HFF-Myc (cell line): Measurements from ENCODE around the gene TET2.
"Not testable (repeated sequence)": the region's sequence is repeated elsewhere in the genome, so short reads cannot be mapped to it uniquely, and the experiment has no call there.

Experiments
- DNase-seq: peaks from one replicate; pipeline ENCODE4 v3.0.0-alpha.2; 2011; ENCODE audit warnings: low read depth; ENCODE audit errors: extremely low read depth
- H3K4me3 ChIP-seq: replicated peaks from 2 replicates; pipeline ENCODE4 v1.5.1; 2011; ENCODE audit warnings: low read depth, mild to moderate bottlenecking, control low read depth, low read length
- TF ChIP-seq, protein P1 (sequence below): IDR thresholded peaks from 2 replicates; pipeline ENCODE4 v1.5.1; 2012; ENCODE audit warnings: mild to moderate bottlenecking, low read depth, low read length, control low read depth; ENCODE audit errors: missing control alignments

The TET2 gene

DNA sequence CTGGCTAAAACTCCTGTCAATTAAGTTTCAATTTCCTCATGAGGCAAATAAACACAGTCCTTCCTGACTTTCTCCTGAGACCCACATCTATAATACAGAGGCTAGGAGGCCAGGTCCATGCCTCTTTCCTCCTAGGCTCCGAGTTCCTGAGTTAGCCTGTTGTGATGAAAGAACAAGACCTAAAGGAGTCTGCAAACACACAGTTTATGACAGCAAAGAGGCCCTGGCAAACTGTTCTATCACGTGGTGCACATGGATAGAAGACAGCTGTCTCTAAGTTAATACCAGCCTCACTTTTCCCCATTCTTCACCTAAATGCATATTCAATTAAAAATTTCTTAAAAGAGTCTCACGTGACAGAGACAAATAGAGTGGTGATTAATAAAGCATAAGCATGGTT is 145.2 kb downstream of the TET2 start:
- TF ChIP-seq, protein P1, sequence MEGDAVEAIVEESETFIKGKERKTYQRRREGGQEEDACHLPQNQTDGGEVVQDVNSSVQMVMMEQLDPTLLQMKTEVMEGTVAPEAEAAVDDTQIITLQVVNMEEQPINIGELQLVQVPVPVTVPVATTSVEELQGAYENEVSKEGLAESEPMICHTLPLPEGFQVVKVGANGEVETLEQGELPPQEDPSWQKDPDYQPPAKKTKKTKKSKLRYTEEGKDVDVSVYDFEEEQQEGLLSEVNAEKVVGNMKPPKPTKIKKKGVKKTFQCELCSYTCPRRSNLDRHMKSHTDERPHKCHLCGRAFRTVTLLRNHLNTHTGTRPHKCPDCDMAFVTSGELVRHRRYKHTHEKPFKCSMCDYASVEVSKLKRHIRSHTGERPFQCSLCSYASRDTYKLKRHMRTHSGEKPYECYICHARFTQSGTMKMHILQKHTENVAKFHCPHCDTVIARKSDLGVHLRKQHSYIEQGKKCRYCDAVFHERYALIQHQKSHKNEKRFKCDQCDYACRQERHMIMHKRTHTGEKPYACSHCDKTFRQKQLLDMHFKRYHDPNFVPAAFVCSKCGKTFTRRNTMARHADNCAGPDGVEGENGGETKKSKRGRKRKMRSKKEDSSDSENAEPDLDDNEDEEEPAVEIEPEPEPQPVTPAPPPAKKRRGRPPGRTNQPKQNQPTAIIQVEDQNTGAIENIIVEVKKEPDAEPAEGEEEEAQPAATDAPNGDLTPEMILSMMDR: no peak
- H3K4me3 ChIP-seq: no peak overlapping the region
- no peak for DNase-seq

DNA sequence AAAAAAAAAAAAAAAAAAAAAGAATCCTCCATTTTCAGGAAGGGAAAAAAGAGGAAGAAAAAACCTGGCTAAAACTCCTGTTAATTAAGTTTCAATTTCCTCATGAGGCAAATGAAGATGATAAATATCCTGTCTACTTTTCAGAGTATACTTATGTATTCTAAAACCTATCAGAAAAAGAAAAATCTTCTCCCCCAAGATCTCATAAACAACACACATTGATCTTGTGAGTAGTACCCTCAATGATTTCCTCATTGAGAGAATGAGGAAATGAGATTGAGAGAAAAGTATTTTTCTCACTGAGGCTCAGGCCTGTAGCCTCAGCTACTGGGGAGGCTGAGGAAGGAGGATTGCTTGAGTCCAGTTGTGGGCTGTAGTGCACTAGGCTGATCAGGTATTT is 146.7 kb downstream of the TET2 start:
- no peak overlapping the region for H3K4me3 ChIP-seq
- TF ChIP-seq, protein P1: no peak
- DNase-seq: no peak

DNA sequence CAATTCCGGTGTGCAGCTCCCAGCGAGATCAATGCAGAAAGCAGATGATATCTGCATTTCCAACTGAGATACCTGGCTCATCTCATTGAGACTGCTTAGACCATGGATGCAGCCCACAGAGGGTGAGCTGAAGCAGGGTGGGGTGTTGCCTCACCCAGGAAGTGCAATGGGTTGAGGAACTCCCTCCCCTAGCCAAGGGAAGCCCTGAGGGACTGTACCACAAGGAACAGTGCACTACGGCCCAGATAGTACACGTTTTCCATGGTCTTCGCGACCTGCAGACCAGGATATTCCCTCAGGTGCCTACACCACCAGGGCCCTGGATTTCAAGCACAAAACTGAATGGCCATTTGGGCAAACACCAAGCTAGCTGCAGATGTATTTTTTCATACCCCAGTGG is 150.0 kb downstream of the TET2 start:
- H3K4me3 ChIP-seq: no peak overlapping the region
- no peak for DNase-seq
- TF ChIP-seq, protein P1: no peak

DNA sequence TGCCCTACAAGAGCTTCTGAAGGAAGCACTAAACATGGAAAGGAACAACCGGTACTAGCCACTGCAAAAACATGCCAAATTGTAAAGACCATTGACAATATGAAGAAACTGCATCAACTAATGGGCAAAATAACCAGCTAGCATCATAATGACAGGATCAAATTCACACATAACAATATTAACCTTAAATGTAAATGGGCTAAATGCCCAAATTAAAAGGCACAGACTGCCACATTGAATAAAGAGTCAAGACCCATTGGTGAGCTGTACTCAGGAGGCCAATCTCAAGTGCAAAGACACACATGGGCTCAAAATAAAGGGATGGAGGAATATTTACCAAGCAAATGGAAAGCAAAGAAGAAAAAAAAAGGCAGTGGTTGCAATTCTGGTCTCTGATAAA is 152.4 kb downstream of the TET2 start:
- not testable (repeated sequence) for DNase-seq, H3K4me3 ChIP-seq

DNA sequence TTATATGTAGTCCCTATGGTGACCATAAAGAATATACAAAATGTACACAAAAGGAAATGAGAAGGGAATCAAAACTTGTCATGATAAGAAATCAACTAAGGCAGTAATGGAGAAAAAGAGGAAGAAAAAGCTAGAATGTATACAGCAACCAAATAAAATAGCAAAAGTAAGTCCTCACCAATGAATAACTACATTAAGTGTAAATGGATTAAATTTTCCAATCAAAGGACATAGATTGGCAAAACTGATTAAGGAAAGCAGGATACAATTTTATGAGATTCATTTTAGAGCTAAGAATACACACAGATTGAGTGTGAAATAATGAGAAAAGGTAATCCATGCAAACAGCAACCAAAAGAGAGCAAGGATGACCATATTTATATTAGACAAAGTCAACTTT is 157.4 kb downstream of the TET2 start:
- no peak for DNase-seq
- TF ChIP-seq, protein P1: no peak
- H3K4me3 ChIP-seq: no peak overlapping the region

DNA sequence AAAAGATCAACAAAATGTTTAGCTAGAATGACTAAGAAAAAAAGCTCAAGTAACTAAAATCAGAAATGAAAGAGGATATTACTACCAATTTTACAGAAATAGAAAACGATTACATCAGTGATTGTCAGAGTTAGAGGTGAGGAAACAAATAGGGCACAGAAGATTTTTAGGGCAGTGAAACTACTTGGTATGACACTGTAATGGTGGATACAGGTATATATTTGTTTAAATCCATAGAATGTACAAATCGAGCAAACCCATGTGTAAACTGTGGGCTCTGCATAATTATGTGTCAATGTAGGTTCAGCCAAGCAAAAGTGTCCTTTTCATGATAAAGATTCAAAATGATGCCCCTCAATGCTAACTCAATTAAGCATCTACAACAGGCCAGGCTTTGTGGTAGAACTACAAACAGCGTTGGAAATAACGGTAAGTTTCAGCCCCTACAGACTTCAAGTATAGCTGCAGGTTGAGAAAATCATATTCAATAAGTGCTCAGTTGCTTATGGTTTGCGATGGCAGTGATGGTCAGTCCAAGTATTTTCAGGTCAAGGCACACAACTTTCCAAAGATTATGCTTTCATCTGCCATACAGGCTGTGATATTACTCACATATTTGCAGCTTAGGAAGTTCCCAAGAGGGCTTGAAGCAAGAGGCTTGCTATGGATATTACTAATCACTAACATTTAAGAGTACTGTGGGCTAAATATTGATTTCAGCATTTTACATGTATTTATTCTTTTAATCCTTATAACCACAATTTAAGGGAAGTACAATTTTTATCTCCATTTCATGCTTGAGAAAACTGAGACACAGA is 158.6 kb downstream of the TET2 start:
- no peak for DNase-seq
- TF ChIP-seq, protein P1: no peak
- H3K4me3 ChIP-seq: no peak overlapping the region

DNA sequence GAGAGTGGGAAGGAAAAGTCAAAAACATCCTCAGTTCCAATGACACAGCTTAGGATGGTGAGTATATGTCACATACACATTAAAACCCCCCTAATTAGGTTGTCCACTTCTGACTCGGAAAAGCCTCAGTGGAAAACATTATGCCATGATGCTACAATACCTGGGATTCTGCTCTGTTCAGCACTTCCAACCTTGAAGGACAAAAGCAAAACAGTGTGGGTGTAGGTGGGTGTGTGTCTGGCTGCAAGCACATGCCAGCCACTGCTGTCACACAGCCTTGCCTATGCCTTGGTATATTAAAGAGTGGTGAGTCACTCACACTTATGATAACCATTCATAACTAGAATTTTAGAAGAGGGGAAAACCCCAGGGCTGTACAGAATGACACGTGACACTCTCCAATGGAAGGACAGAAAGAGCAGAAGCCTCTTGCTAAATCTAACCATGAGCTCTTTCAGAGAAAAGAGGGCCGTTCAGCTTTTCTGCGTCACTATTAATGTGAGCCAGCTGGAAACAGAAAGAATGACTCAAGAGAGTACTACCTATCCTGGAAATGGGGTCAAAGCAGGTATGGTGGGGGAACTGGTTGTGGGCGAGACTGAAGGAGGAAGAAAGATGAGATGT is 159.6 kb downstream of the TET2 start:
- TF ChIP-seq, protein P1: no peak
- no peak for DNase-seq
- no peak overlapping the region for H3K4me3 ChIP-seq
